NOMO-1 treated with dmso at 0.1 percent for 144 hours (cell line): ENCODE results near the gene SLC16A7.

Source experiments
- DNase-seq: peaks from one replicate; lab custom pipeline; 2025; ENCODE audit not compliant: unreplicated experiment; lab: John Stamatoyannopoulos, UW

SLC16A7 gene

GRCh38 chr12:59833408-59833807, 237.6 kb downstream of the SLC16A7 start:
- DNase-seq = no peak

GRCh38 chr12:59834659-59835474, 239.0 kb downstream of the SLC16A7 start:
- DNase-seq = no peak
